Astrocyte of the spinal cord (primary cell): ENCODE measurements around the gene CRTAC1.

Experiments used
- DNase-seq: peaks from one replicate; pipeline ENCODE4 v3.0.0; 2011; ENCODE audit warnings: low read depth, low spot score
- H3K4me3 ChIP-seq: 2 replicates; pipeline ENCODE4 v1.5.1; 2011; ENCODE audit warnings: low read depth, mild to moderate bottlenecking, low read length, moderate library complexity
- CTCF ChIP-seq: IDR thresholded peaks from 2 replicates; pipeline ENCODE4 v1.5.1; 2012; ENCODE audit warnings: low read depth, mild to moderate bottlenecking, low read length, inconsistent platforms
- in situ Hi-C: cut with HindIII; loops from 2 replicates; pipeline ENCODE4 v1.10.0; 2017; ENCODE audit warnings: low sequenced_read_pairs

Gene CRTAC1

GRCh38 chr10:97895084-97895483, 135.3 kb downstream of the CRTAC1 start:
- no peak overlapping the region for H3K4me3 ChIP-seq
- in situ Hi-C loops = no loop called here
- DNase-seq = no peak
- TF ChIP-seq CTCF = no peak

GRCh38 chr10:97894092-97894491, 136.3 kb downstream of the CRTAC1 start:
- DNase-seq = no peak
- no peak for TF ChIP-seq CTCF
- no peak overlapping the region for H3K4me3 ChIP-seq
- in situ Hi-C loops = no loop called here

- TF ChIP-seq CTCF = no peak
- in situ Hi-C loops = no loop called here
- no peak overlapping the region for H3K4me3 ChIP-seq
- DNase-seq = no peak
Measured at GRCh38 chr10:97892939-97893338, 137.5 kb downstream of the CRTAC1 start.

GRCh38 chr10:97892506-97892905, 137.9 kb downstream of the CRTAC1 start:
- in situ Hi-C loops = no loop called here
- H3K4me3 ChIP-seq = no peak overlapping the region

GRCh38 chr10:97891497-97892167, 138.8 kb downstream of the CRTAC1 start:
- no peak for TF ChIP-seq CTCF
- in situ Hi-C loops = no loop called here
- H3K4me3 ChIP-seq = no peak overlapping the region
- no peak for DNase-seq

More at GRCh38 chr10:97892506-97892905, 137.9 kb downstream of the CRTAC1 start:
- TF ChIP-seq CTCF = no peak
- no peak for DNase-seq

GRCh38 chr10:97889461-97890265, 140.8 kb downstream of the CRTAC1 start:
- in situ Hi-C loops = no loop called here
- DNase-seq = peak; percentile 61
- TF ChIP-seq CTCF = no peak
- H3K4me3 ChIP-seq = no peak overlapping the region
